ENCODE measurements around the gene ATG101. TPM values are rescaled to one million over a fixed set of nuclear protein-coding genes. Genes with fewer than 3 reads are reported as not detected.
A peak's percentile ranks its signal among the peaks of the same experiment; 100 is the strongest.

The ATG101 gene
- total RNA-seq, 1 donor: 64.4 TPM

- Histone ChIP-seq H3K27me3 (ENCODE audit: insufficient read depth, low read length) (no peaks in the 10 kb centered on the region), H3K79me2 (ENCODE audit: insufficient read depth, low read length) (peaks cover 22% of the 10 kb centered on the region), H3K4me2 (ENCODE audit: insufficient read depth, low read length) (peak overlapping the region; percentile 85), H4K20me1 (ENCODE audit: insufficient read depth, low read length) (peaks cover 8% of the 10 kb centered on the region), H3K9me3 (ENCODE audit: low read depth, low read length) (no peaks in the 10 kb centered on the region), H2AFZ (ENCODE audit: low read length) (no peak overlapping the region), H3K4me1 (ENCODE audit: insufficient read depth, low read length) (peaks cover 22% of the 10 kb centered on the region), H3K27ac (ENCODE audit: low read depth, low read length) (peak overlapping the region; percentile 87), H3K4me3 (ENCODE audit: insufficient read depth, low read length) (peak overlapping the region; percentile 75), H3K36me3 (ENCODE audit: insufficient read depth, low read length) (peaks cover 28% of the 10 kb centered on the region)
- DNase-seq (ENCODE audit: insufficient read length, low spot score, missing footprints): peak; percentile 80
- TF ChIP-seq CTCF (IDR thresholded peaks at IDR 0.05; ENCODE audit: extremely low read depth, low read depth, low read length): no peak
These were observed 17.2 kb upstream of the ATG101 start for GRCh38 chr12:52052468-52053186.

DNA sequence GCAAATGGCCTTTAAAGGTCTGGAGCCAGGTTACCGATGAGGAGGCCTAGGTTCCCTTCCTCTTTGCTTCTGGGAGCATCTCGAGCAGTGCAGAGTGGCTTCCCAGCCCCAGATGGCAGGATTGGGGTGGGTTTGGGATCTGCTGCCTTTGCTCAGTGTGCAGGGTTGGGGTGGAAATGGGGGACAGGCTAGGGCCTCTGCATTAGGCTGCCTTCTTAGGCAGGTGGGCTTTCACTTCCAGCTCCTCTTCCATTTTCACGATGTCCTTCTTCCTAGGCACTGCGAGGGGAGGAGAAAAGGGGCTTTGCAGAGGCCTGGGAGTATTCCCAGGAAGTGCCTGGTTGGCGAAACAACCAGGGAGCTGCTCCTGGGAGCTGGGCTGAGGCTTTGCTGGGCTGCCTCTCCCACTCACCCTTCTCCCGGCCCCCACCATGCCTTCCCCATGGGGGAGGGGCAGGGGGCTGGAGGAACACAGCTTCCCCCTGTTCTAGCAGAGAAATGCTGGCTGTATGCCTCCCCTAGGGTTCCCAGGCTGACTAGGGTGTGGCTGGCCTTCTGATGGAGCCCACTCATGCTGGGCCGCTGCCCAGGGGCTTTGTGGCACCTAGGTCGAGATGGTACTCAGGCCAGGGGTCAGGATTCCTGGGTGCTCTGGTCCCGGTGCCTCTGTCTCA lies 16.1 kb upstream of the ATG101 start:
- no peak for DNase-seq (ENCODE audit: insufficient read length, low spot score, missing footprints)
- Histone ChIP-seq H3K27me3 (ENCODE audit: insufficient read depth, low read length) (no peaks in the 10 kb centered on the region), H3K79me2 (ENCODE audit: insufficient read depth, low read length) (peaks cover 22% of the 10 kb centered on the region), H3K4me1 (ENCODE audit: insufficient read depth, low read length) (peaks cover 22% of the 10 kb centered on the region), H4K20me1 (ENCODE audit: insufficient read depth, low read length) (peaks cover 8% of the 10 kb centered on the region), H3K4me2 (ENCODE audit: insufficient read depth, low read length) (peak overlapping the region; percentile 85), H2AFZ (ENCODE audit: low read length) (no peak overlapping the region), H3K36me3 (ENCODE audit: insufficient read depth, low read length) (peaks cover 35% of the 10 kb centered on the region), H3K9me3 (ENCODE audit: low read depth, low read length) (no peaks in the 10 kb centered on the region), H3K27ac (ENCODE audit: low read depth, low read length) (peak overlapping the region; percentile 87), H3K4me3 (ENCODE audit: insufficient read depth, low read length) (peak overlapping the region; percentile 75)
- TF ChIP-seq CTCF (IDR thresholded peaks at IDR 0.05; ENCODE audit: extremely low read depth, low read depth, low read length): no peak

- no peak for DNase-seq (ENCODE audit: insufficient read length, low spot score, missing footprints)
- Histone ChIP-seq H3K36me3 (ENCODE audit: insufficient read depth, low read length) (peaks cover 35% of the 10 kb centered on the region), H3K27ac (ENCODE audit: low read depth, low read length) (no peak overlapping the region), H3K4me2 (ENCODE audit: insufficient read depth, low read length) (no peak overlapping the region), H4K20me1 (ENCODE audit: insufficient read depth, low read length) (peaks cover 8% of the 10 kb centered on the region), H3K9me3 (ENCODE audit: low read depth, low read length) (no peaks in the 10 kb centered on the region), H3K4me1 (ENCODE audit: insufficient read depth, low read length) (peaks cover 22% of the 10 kb centered on the region), H2AFZ (ENCODE audit: low read length) (no peak overlapping the region), H3K27me3 (ENCODE audit: insufficient read depth, low read length) (no peaks in the 10 kb centered on the region), H3K4me3 (ENCODE audit: insufficient read depth, low read length) (no peak overlapping the region), H3K79me2 (ENCODE audit: insufficient read depth, low read length) (peaks cover 22% of the 10 kb centered on the region)
- TF ChIP-seq CTCF (IDR thresholded peaks at IDR 0.05; ENCODE audit: extremely low read depth, low read depth, low read length): no peak
These were observed 15.4 kb upstream of the ATG101 start for GRCh38 chr12:52054231-52054832.
